H1 (cell line): ENCODE results near the gene MTFP1.

Experiments
- ATF2 ChIP-seq: IDR thresholded peaks from 2 replicates; pipeline ENCODE4 v1.6.1; 2012; ENCODE audit warnings: low read length, inconsistent platforms
- CTCF ChIP-seq, 3 experiments: IDR thresholded peaks; 1 replicate in 2 of 3; 2 replicates in 1 of 3; pipeline versions ENCODE4 v1.5.1 to v1.6.1; 2011; ENCODE audit warnings: low read length in 3 of 3, mild to moderate bottlenecking in 3 of 3, inconsistent platforms in 2 of 3, low read depth in 1 of 3, moderate library complexity in 1 of 3; ENCODE audit not compliant: insufficient read depth in 1 of 3; ENCODE audit errors: control extremely low read depth in 1 of 3
- EP300 ChIP-seq, 2 experiments: IDR thresholded peaks; 1 replicate in 1 of 2; 2 replicates in 1 of 2; pipeline ENCODE4 v1.6.1; 2011 to 2012; ENCODE audit warnings: low read depth in 2 of 2, low read length in 2 of 2, mild to moderate bottlenecking in 2 of 2, borderline replicate concordance in 1 of 2, inconsistent platforms in 1 of 2, moderate library complexity in 1 of 2
- MAX ChIP-seq: IDR thresholded peaks from 2 replicates; pipeline ENCODE4 v1.6.1; 2012; ENCODE audit warnings: inconsistent platforms
- POLR2A ChIP-seq, 2 experiments: IDR thresholded peaks; 1 replicate in 1 of 2; 2 replicates in 1 of 2; pipeline ENCODE4 v1.6.1; 2011; ENCODE audit warnings: low read depth in 2 of 2, low read length in 2 of 2, mild to moderate bottlenecking in 2 of 2; ENCODE audit errors: control extremely low read depth in 1 of 2
- POLR2AphosphoS5 ChIP-seq: IDR thresholded peaks from 2 replicates; pipeline ENCODE4 v1.6.1; 2011; ENCODE audit warnings: low read depth, low read length
- RFX5 ChIP-seq: IDR thresholded peaks from 2 replicates; pipeline ENCODE4 v1.6.1; 2011; ENCODE audit warnings: low read depth, low read length, improper control_type of control experiment, borderline replicate concordance
- SUZ12 ChIP-seq: fragments of 200-600 bp; sonication (generic); IDR thresholded peaks from 2 replicates; pipeline ENCODE4 v1.6.1; 2012; ENCODE audit warnings: mild to moderate bottlenecking, inconsistent platforms, low read length, moderate library complexity, mixed read lengths
- YY1 ChIP-seq: IDR thresholded peaks from 2 replicates; pipeline ENCODE4 v1.6.1; 2011; ENCODE audit warnings: low read depth, mild to moderate bottlenecking, low read length

GRCh38 chr22:30385942-30386341 lies 39.6 kb upstream of the MTFP1 start:
- no peak for TF ChIP-seq CTCF (IDR thresholded peaks at IDR 0.05; ENCODE audit: control extremely low read depth in 1 of 3, insufficient read depth in 1 of 3, low read depth in 1 of 3, low read length in 3 of 3)
- no peak for TF ChIP-seq MAX
- no peak for TF ChIP-seq POLR2A (IDR thresholded peaks at IDR 0.05; ENCODE audit: control extremely low read depth in 1 of 2, low read depth in 2 of 2, low read length in 2 of 2)
- TF ChIP-seq RFX5 = no peak
- TF ChIP-seq YY1 = no peak
- no peak for TF ChIP-seq ATF2
- TF ChIP-seq POLR2AphosphoS5 = no peak
- TF ChIP-seq SUZ12 = no peak
- TF ChIP-seq EP300 (IDR thresholded peaks at IDR 0.05; ENCODE audit: borderline replicate concordance in 1 of 2, low read depth in 2 of 2, low read length in 2 of 2) = no peak
